Natural killer cell (primary cell): ENCODE measurements around the gene STXBP6. TPM values are rescaled to one million over a fixed set of nuclear protein-coding genes. Genes with fewer than 3 reads are reported as not detected.

Source experiments
- ATAC-seq, 3 donors: fragments of 150-1000 bp in 2 of 3; fragments of 200-7000 bp in 1 of 3; cut with Tn5 transposase; 1 replicate in 1 of 3; 2 replicates in 2 of 3; pipeline ENCODE4 v1.10.0; 2021; ENCODE audit warnings: mild to moderate bottlenecking in 2 of 3, moderate library complexity in 2 of 3
- DNase-seq, 2 donors: peaks; one replicate each; pipeline versions ENCODE4 v3.0.0 to v3.0.0-alpha.2; 2013 to 2021; ENCODE audit warnings: mixed read lengths in 1 of 2
- H3K27ac ChIP-seq: one replicate; pipeline ENCODE4 v1.5.1; 2013; ENCODE audit warnings: mild to moderate bottlenecking, low read length
- H3K27me3 ChIP-seq: one replicate; pipeline ENCODE4 v1.6.1; 2013; ENCODE audit warnings: low read length; ENCODE audit not compliant: control insufficient read depth, insufficient read depth
- H3K36me3 ChIP-seq: one replicate; pipeline ENCODE4 v1.6.1; 2013; ENCODE audit warnings: low read length; ENCODE audit not compliant: control insufficient read depth, insufficient read depth
- H3K4me1 ChIP-seq: one replicate; pipeline ENCODE4 v1.6.1; 2013; ENCODE audit warnings: low read length; ENCODE audit not compliant: control insufficient read depth, insufficient read depth
- H3K4me3 ChIP-seq: one replicate; pipeline ENCODE4 v1.5.1; 2013; ENCODE audit warnings: low read length
- H3K9me3 ChIP-seq: one replicate; pipeline ENCODE4 v1.6.1; 2013; ENCODE audit warnings: low read length; ENCODE audit not compliant: control insufficient read depth, insufficient read depth
- H3K27ac Mint-ChIP-seq, 2 donors: one replicate each; pipeline ENCODE4 v1.8.0; 2022; ENCODE audit warnings: mild to moderate bottlenecking in 2 of 2, mixed read lengths in 2 of 2, moderate library complexity in 1 of 2
- H3K27me3 Mint-ChIP-seq, 2 donors: one replicate each; pipeline ENCODE4 v1.8.0; 2022; ENCODE audit warnings: low read depth in 2 of 2, mixed read lengths in 2 of 2
- H3K36me3 Mint-ChIP-seq: one replicate; pipeline ENCODE4 v1.8.0; 2022; ENCODE audit warnings: mixed read lengths
- H3K4me1 Mint-ChIP-seq, 2 donors: one replicate each; pipeline ENCODE4 v1.8.0; 2022; ENCODE audit warnings: mixed read lengths in 2 of 2
- H3K4me3 Mint-ChIP-seq: one replicate; pipeline ENCODE4 v1.8.0; 2022; ENCODE audit warnings: mild to moderate bottlenecking, moderate library complexity, mixed read lengths
- H3K9me3 Mint-ChIP-seq, 2 donors: one replicate each; pipeline ENCODE4 v1.8.0; 2022; ENCODE audit warnings: mixed read lengths in 2 of 2
- CTCF ChIP-seq: fragments of 200-600 bp; IDR thresholded peaks from one replicate; pipeline ENCODE4 v1.8.0; 2022; ENCODE audit warnings: antibody characterized with exemption
- WGBS: methylation state at CpG from one replicate; pipeline ENCODE4 v1.1.7; 2013; ENCODE audit warnings: missing lambda C conversion rate; ENCODE audit not compliant: insufficient coverage; 5-methylcytosine and 5-hydroxymethylcytosine counted together
- intact Hi-C: fragments of 100-400 bp; cut with micrococcal nuclease; formaldehyde crosslinking; loops from one replicate; pipeline ENCODE4 v1.14.2; 2022
- total RNA-seq, 4 donors: library from RNA; stranded (reverse); fragments of 120-200 nt in 1 of 4; gene quantifications; one replicate each; pipeline versions ENCODE4 v1.2.3 to v1.2.4, GENCODE V29; 2013 to 2022

Gene STXBP6
- total RNA-seq, 3 donors from 2014 or later (not counting 1 experiment from before 2014, with no cell fraction given), result 0.20 TPM; not detected in 2

DNA sequence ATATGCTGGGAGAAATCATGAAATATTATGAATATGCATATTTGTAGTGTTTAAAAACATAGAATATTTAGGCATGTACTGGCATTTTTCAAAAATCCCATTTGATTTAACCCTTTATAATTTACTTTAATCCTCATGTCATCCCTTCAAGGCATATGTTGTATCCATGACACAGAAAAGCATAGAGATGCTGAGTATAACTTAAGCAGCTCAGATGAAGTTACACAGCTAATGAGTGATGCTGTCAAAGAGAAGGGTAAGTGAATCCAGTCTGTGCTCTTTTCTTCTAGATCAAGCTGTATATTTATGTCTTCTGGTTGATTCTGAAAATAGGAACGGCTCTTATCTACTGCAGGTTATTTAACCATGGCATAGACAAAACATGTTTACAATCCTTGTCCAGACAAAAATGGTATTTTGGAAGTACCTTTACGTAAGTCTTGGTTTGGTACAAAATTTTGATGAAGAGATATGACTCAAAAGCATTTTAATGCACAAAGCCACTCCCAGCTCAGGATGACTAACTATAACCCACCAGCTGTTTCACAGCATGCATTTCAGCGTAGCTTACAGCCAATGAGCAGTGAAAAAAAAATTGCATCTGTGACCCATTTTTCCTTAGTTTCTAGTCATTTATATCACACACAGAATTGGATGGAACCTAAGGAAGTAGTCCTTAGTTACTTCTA is 201.7 kb downstream of the STXBP6 start:
- no peaks in the 10 kb centered on the region for H3K36me3 ChIP-seq
- H3K4me3 ChIP-seq, result no peak overlapping the region
- H3K27me3 Mint-ChIP-seq, result peaks cover 7 to 44% of the 10 kb centered on the region in 2 donors

DNA sequence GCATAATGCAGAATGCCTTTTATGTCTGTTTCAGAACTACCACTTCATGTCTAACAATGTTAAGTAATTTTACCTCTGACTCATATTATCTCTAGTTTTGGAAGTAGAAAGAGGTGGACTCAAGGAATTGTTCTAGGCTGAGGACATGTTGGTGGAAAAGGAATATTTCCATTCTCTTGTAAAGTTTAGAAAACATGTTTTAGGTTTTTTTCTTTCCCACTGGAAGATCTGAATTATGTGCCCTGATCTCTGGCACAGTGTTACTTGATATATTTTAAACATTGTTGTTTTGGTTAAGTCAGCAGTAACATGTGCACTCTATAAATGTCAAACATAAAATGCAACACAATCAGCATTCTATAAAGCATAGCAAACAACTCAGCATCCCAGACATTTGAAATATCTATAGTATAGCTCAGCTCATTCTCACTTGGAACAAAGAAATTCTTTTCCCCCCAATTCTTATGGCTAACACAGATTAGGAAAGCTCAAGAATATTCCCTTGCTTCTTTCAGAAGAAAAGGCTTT is 202.3 kb downstream of the STXBP6 start:
- intact Hi-C loops, result no loop called here
- Histone ChIP-seq H3K9me3 (no peaks in the 10 kb centered on the region), H3K27ac (no peak overlapping the region), H3K4me3 (no peak overlapping the region), H3K4me1 (no peaks in the 10 kb centered on the region), H3K36me3 (no peaks in the 10 kb centered on the region), H3K27me3 (peaks cover 4% of the 10 kb centered on the region)
- no peak for TF ChIP-seq CTCF
- no peaks in the 10 kb centered on the region for H3K9me3 Mint-ChIP-seq
- DNase-seq, result no peak
- peaks cover 7 to 42% of the 10 kb centered on the region in 2 donors for H3K27me3 Mint-ChIP-seq
- H3K4me1 Mint-ChIP-seq, result no peaks in the 10 kb centered on the region
- no peak overlapping the region for H3K4me3 Mint-ChIP-seq
- H3K36me3 Mint-ChIP-seq, result no peaks in the 10 kb centered on the region
- ATAC-seq, result no peak
- H3K27ac Mint-ChIP-seq, result no peak overlapping the region

More for the DNA sequence above, 201.7 kb downstream of the STXBP6 start:
- no peaks in the 10 kb centered on the region for H3K4me1 ChIP-seq
- WGBS, result 79% methylated on average over 2 of the region's 3 CpGs
- ATAC-seq, result no peak
- intact Hi-C loops, result no loop called here
- TF ChIP-seq CTCF, result no peak
- H3K27ac Mint-ChIP-seq, result no peak overlapping the region
- H3K27me3 ChIP-seq, result peaks cover 4% of the 10 kb centered on the region
- no peak for DNase-seq
- H3K9me3 Mint-ChIP-seq, result no peaks in the 10 kb centered on the region
- H3K4me1 Mint-ChIP-seq, result no peaks in the 10 kb centered on the region
- no peaks in the 10 kb centered on the region for H3K36me3 Mint-ChIP-seq
- no peaks in the 10 kb centered on the region for H3K9me3 ChIP-seq
- H3K4me3 Mint-ChIP-seq, result no peak overlapping the region
- no peak overlapping the region for H3K27ac ChIP-seq

- no peak for TF ChIP-seq CTCF
Measured at GRCh38 chr14:24846261-24846660, 203.7 kb downstream of the STXBP6 start.

DNA sequence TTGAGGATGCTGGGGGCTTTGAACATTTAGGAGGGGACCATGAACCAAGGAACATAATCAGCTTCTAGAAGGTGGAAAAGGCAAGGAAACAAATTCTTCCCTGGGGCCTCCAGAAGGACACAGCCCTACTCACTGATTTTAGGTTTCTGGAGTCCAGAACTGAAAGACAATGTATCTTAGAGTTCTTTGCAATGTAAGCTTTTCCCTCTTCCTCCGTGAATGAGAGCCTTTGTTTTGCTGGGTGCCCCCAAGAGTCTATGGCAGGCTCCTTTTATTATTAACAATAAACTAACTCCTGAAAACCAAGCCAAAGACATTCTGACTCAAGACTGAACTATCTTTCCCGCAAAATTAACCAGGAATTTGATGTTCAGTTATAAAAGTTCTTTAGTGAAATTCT is 204.1 kb downstream of the STXBP6 start:
- Histone ChIP-seq H3K27ac (no peak overlapping the region), H3K4me3 (no peak overlapping the region), H3K27me3 (peaks cover 4% of the 10 kb centered on the region), H3K9me3 (no peaks in the 10 kb centered on the region), H3K36me3 (no peaks in the 10 kb centered on the region), H3K4me1 (no peaks in the 10 kb centered on the region)
- Mint-ChIP-seq H3K27ac (no peak overlapping the region), H3K27me3 (peaks cover 7 to 42% of the 10 kb centered on the region in 2 donors), H3K4me1 (no peaks in the 10 kb centered on the region), H3K9me3 (no peaks in the 10 kb centered on the region), H3K4me3 (no peak overlapping the region), H3K36me3 (no peaks in the 10 kb centered on the region)
- DNase-seq (no peak), ATAC-seq (no peak)
- no peak for TF ChIP-seq CTCF
- 90% methylated on average over 1 of the region's 2 CpGs for WGBS
- intact Hi-C loops, result no loop called here

More at GRCh38 chr14:24846261-24846660, 203.7 kb downstream of the STXBP6 start:
- no peaks in the 10 kb centered on the region for H3K36me3 ChIP-seq
- Mint-ChIP-seq H3K4me3 (no peak overlapping the region), H3K27me3 (peaks cover 7 to 42% of the 10 kb centered on the region in 2 donors), H3K27ac (no peak overlapping the region), H3K4me1 (no peaks in the 10 kb centered on the region), H3K9me3 (no peaks in the 10 kb centered on the region), H3K36me3 (no peaks in the 10 kb centered on the region)
- H3K4me1 ChIP-seq, result no peaks in the 10 kb centered on the region
- H3K27ac ChIP-seq, result no peak overlapping the region
- H3K27me3 ChIP-seq, result peaks cover 4% of the 10 kb centered on the region
- H3K9me3 ChIP-seq, result no peaks in the 10 kb centered on the region
- DNase-seq (no peak), ATAC-seq (no peak)
- intact Hi-C loops, result no loop called here
- no peak overlapping the region for H3K4me3 ChIP-seq
- 92% methylated on average over 2 of the region's 3 CpGs for WGBS
